ENCODE measurements around the gene GRK2.

GRCh38 chr11:67288198-67288451 is 21.9 kb downstream of the GRK2 start:
- TF ChIP-seq, protein P1, sequence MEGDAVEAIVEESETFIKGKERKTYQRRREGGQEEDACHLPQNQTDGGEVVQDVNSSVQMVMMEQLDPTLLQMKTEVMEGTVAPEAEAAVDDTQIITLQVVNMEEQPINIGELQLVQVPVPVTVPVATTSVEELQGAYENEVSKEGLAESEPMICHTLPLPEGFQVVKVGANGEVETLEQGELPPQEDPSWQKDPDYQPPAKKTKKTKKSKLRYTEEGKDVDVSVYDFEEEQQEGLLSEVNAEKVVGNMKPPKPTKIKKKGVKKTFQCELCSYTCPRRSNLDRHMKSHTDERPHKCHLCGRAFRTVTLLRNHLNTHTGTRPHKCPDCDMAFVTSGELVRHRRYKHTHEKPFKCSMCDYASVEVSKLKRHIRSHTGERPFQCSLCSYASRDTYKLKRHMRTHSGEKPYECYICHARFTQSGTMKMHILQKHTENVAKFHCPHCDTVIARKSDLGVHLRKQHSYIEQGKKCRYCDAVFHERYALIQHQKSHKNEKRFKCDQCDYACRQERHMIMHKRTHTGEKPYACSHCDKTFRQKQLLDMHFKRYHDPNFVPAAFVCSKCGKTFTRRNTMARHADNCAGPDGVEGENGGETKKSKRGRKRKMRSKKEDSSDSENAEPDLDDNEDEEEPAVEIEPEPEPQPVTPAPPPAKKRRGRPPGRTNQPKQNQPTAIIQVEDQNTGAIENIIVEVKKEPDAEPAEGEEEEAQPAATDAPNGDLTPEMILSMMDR (IDR thresholded peaks at IDR 0.05) = no peak
- no peak for TF ChIP-seq EZH2 (IDR thresholded peaks at IDR 0.05; ENCODE audit: borderline replicate concordance, insufficient read depth, low read depth, low read length, poor library complexity, severe bottlenecking)

Data from B cell (primary cell).